GM20431 (cell line): Measurements from ENCODE around the gene CHD2.

Source experiments
- in situ Hi-C: fragments of 300-500 bp; cut with MseI, MboI; formaldehyde crosslinking; loops from one replicate; pipeline ENCODE4 v1.15.0; 2020; ENCODE audit warnings: low sequenced_read_pairs; ENCODE audit not compliant: unreplicated experiment

CHD2 gene

GRCh38 chr15:93070551-93071296 lies 170.6 kb downstream of the CHD2 start:
- in situ Hi-C loops = no loop called here

- in situ Hi-C loops = no loop called here
Measured at GRCh38 chr15:93071469-93071936, 171.4 kb downstream of the CHD2 start.

GRCh38 chr15:93072011-93072410 lies 171.9 kb downstream of the CHD2 start:
- in situ Hi-C loops = no loop called here

- in situ Hi-C loops = no loop called here
Measured at GRCh38 chr15:93072411-93073394, 172.6 kb downstream of the CHD2 start.

GRCh38 chr15:93073465-93073952 lies 173.4 kb downstream of the CHD2 start:
- in situ Hi-C loops = no loop called here

- in situ Hi-C loops = no loop called here
Measured at GRCh38 chr15:93074599-93074998, 174.5 kb downstream of the CHD2 start.

- in situ Hi-C loops = no loop called here
Measured at GRCh38 chr15:93076217-93076616, 176.1 kb downstream of the CHD2 start.

- in situ Hi-C loops = no loop called here
Measured at GRCh38 chr15:93076875-93077274, 176.8 kb downstream of the CHD2 start.
